Measurements from ENCODE around the gene CDYL. TPM values are rescaled to one million over a fixed set of nuclear protein-coding genes. Genes with fewer than 3 reads are reported as not detected.

Gene CDYL
- total RNA-seq, 2 donors from 2014 or later = 6.6 to 8.0 TPM

GRCh38 chr6:4788953-4789584 lies 12.9 kb downstream of the CDYL start:
- WGBS, 2 donors = 89 to 91% methylated on average over 14 to 16 of the region's 16 CpGs
- Histone ChIP-seq H3K4me1 (peaks cover under 1% of the 10 kb centered on the region), H3K9me3 (no peaks in the 10 kb centered on the region), H3K27ac (no peak overlapping the region), H3K27me3 (no peaks in the 10 kb centered on the region), H3K36me3 (replicated peaks in 1 of 2; ENCODE audit: insufficient read depth in 1 of 2, low read depth in 2 of 2) (no peaks in the 10 kb centered on the region), H3K4me3 (no peak overlapping the region)
- DNase-seq (no peak), ATAC-seq (no peak)
- no peak for TF ChIP-seq CTCF (IDR thresholded peaks at IDR 0.05)
- no peak for TF ChIP-seq POLR2A (IDR thresholded peaks at IDR 0.05)
- intact Hi-C loops (cut with DNase I) = no loop called here

- intact Hi-C loops (cut with DNase I) = no loop called here
- Histone ChIP-seq H3K27me3 (no peaks in the 10 kb centered on the region), H3K9me3 (no peaks in the 10 kb centered on the region), H3K4me3 (no peak overlapping the region), H3K4me1 (peaks cover 6% of the 10 kb centered on the region), H3K36me3 (replicated peaks in 1 of 2; ENCODE audit: insufficient read depth in 1 of 2, low read depth in 2 of 2) (no peaks in the 10 kb centered on the region), H3K27ac (no peak overlapping the region)
- WGBS, 2 donors = 70 to 87% methylated on average over 5 of the region's 5 CpGs
- DNase-seq = no peak
- no peak for ATAC-seq
- peak in 1 of 7 experiments; percentile 8 for TF ChIP-seq CTCF (IDR thresholded peaks at IDR 0.05)
- TF ChIP-seq POLR2A (IDR thresholded peaks at IDR 0.05) = no peak
These were observed 14.1 kb downstream of the CDYL start for GRCh38 chr6:4790158-4790899.

- intact Hi-C loops (cut with DNase I) = no loop called here
- 67 to 74% methylated on average over 15 of the region's 15 CpGs for WGBS, 2 donors
These were observed 18.0 kb downstream of the CDYL start for GRCh38 chr6:4794140-4794707.

GRCh38 chr6:4797587-4797986 lies 21.4 kb downstream of the CDYL start:
- H3K4me1 ChIP-seq = peaks cover 12% of the 10 kb centered on the region
- no peak for ATAC-seq
- intact Hi-C loops (cut with DNase I) = no loop called here
- TF ChIP-seq POLR2A (IDR thresholded peaks at IDR 0.05) = no peak
- TF ChIP-seq CTCF (IDR thresholded peaks at IDR 0.05) = no peak
- no peak overlapping the region for H3K27ac ChIP-seq
- DNase-seq = no peak
- whole genome bisulfite sequencing, 2 donors = 77 to 85% methylated on average over 2 of the region's 2 CpGs
- no peaks in the 10 kb centered on the region for H3K36me3 ChIP-seq (replicated peaks in 1 of 2; ENCODE audit: insufficient read depth in 1 of 2, low read depth in 2 of 2)
- H3K27me3 ChIP-seq = no peaks in the 10 kb centered on the region
- no peaks in the 10 kb centered on the region for H3K9me3 ChIP-seq
- no peak overlapping the region for H3K4me3 ChIP-seq

More at GRCh38 chr6:4794140-4794707, 18.0 kb downstream of the CDYL start:
- H3K4me1 ChIP-seq = peaks cover 12% of the 10 kb centered on the region
- no peak for ATAC-seq
- no peak for DNase-seq
- no peaks in the 10 kb centered on the region for H3K9me3 ChIP-seq
- no peak overlapping the region for H3K27ac ChIP-seq
- TF ChIP-seq POLR2A (IDR thresholded peaks at IDR 0.05) (no peak), CTCF (IDR thresholded peaks at IDR 0.05) (no peak)
- no peaks in the 10 kb centered on the region for H3K27me3 ChIP-seq
- H3K36me3 ChIP-seq (replicated peaks in 1 of 2; ENCODE audit: insufficient read depth in 1 of 2, low read depth in 2 of 2) = no peaks in the 10 kb centered on the region
- no peak overlapping the region for H3K4me3 ChIP-seq

Data from body of pancreas (tissue), 4 donors.